ENCODE measurements around the gene TANGO2.

DNA sequence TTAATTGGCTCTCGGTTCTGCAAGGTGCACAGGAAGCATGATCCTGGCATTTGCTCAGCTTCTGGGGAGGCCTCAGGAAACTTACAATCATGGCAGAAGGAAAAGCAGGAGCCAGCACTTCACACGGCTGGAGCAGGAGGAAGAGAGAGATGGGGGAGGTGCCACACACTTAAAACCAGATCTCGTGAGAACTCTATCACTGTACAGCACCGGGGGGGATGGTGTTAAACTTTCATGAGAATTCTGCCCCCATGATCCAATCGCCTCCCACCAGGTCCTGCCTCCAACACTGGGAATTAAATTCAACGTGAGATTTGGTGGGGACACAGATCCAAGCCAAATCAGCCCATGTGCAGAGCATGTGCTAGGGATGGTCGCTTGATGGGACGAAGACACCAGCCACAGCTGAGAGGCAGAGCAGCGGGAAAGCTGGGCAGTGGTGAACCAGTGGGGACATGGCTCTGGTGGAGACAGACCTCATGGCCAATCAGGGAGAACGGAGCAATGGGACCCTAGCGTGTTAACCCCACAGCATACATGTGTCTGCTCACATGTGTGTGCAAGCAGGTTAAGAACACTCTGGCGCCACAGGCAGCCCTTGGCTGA is 6.2 kb downstream of the TANGO2 start:
- no peak for TF ChIP-seq POLR2A (IDR thresholded peaks at IDR 0.05; ENCODE audit: low read length)
- no peak for TF ChIP-seq GATA1 (IDR thresholded peaks at IDR 0.05; ENCODE audit: low read depth, low read length)
